Measurements from ENCODE around the gene ROM1.
"Not testable (repeated sequence)": the region's sequence is repeated elsewhere in the genome, so short reads cannot be mapped to it uniquely, and the experiment has no call there.

Gene ROM1, protein sequence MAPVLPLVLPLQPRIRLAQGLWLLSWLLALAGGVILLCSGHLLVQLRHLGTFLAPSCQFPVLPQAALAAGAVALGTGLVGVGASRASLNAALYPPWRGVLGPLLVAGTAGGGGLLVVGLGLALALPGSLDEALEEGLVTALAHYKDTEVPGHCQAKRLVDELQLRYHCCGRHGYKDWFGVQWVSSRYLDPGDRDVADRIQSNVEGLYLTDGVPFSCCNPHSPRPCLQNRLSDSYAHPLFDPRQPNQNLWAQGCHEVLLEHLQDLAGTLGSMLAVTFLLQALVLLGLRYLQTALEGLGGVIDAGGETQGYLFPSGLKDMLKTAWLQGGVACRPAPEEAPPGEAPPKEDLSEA

GRCh38 chr11:62612366-62613290 lies at the start of gene ROM1, which contains the start of gene EML3:
ROM1 (plus strand) TSS chr11:62613257; CDS start chr11:62613282, 25 bp downstream.
EML3 (minus strand) TSS chr11:62612775; CDS start chr11:62612457, 318 bp downstream.
- DNase-seq (ENCODE audit: low read depth in 2 of 2), result peak; percentile 80 to 84

DNA sequence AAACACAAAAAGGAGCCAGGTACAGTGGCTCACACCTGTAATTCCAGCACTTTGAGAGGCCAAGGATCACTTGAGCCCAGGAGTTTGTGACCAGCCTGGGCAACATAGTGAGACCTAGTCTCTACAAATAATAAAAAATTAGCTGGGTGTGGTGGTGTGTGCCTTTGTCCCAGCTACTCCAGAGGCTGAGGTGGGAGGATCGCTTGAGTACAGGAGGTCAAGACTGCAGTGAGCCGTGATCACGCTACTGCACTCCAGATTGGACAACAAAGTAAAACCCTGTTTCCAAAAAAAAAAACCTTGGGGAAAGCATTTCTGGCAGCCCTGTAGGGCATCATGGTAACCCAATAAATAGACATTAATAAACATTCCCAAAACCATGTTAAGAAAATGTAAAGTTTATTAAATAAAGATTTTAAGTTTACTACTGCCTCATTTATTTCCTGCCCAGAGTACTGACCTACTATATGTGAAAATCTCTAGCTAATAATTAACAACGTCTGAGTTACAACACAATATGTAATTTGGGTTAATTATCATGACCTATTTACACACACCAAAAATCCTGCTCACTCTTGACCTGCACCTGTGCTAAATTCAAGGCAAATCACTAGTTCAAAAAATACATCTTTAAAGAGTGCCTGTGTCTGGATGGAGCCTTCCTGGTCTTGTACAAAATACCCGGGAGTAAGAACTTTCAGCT lies 47.8 kb upstream of the ROM1 start:
- DNase-seq (ENCODE audit: low read depth in 2 of 2), result no peak

DNA sequence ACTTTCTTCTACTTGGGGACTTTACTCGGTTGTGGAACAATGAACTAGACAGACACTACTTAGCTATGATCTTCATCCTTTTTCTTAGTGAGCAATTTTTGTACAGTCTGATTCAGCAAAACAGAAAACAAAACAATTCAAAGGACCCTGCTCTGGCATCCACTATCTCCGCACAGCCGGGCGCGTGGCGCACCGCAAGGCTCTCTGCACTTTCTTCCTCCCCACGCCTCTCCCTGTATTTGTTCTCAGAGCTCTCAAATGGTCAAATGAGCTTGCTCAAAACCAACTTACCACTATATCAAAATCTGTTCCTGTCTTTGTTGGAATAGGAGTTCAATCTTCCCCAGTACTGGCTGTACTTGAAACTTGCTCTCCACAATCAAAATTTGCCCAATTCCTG lies 46.8 kb upstream of the ROM1 start:
- DNase-seq (ENCODE audit: low read depth in 2 of 2), result no peak

DNA sequence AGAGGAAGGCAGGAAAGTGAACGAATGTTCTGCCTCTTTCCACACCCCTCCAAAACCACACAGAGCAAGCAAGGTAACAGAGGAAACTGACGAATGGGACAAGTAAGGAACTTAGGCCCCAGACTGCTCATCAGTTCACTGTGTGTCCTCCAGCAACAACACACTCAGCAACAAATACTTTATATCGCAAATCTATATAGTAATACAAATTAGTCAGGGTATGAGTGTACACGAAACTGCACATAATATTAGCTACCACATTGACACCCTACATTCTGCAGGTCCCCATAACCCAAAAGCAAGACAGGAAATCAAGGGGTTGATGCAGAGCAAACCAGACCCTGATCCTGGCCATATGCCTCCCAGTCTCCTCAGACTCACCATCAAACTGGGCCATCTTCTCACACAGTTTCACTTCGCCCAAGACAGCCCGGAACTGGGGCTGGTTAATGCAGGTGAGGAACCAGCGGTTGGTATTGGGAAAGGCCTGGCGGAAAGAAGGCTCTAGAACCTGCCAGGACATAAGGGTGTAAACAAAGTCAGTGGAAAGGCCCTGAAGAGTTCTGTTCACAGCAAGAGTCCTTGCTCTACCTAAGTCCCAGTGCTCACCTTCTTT lies 45.9 kb upstream of the ROM1 start:
- no peak for DNase-seq (ENCODE audit: low read depth in 2 of 2)

DNA sequence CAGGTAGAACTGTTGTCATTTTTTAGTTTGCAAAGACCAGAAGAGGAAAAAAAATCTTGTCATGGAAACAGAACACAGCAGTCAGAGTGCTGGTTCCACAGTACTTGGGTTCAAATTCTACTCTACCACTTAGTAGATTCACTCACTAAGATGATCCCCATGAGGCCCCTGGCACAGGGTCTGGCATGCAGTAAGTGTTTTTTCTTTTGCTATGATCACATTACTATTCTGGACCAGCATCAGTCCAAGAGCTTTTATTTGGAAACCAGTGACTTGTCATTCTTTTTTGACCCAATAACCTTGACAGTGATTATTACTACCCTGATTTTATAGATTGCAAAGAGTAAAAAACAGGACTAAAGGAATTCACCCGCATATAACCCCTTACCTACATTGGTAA lies 43.4 kb upstream of the ROM1 start:
- DNase-seq (ENCODE audit: low read depth in 2 of 2), result no peak

DNA sequence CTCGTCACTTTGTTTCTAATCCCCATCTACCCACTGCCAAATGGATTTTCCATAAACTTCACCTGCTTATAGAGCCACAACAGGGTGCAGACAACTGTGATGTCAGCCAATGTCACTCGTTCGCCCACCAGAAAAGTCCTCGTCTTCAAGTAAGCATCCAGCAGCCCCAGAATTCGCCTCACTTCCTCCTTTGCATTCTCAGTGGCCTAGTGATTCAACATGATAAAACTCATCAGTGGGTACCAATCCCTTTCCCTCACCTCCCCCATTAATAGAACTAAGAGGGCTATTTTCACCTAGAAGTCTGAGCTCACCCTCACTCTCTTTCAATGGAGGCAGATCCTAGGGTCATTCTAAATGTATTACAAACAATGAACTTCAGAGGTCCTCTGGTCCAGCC lies 42.2 kb upstream of the ROM1 start:
- DNase-seq (ENCODE audit: low read depth in 2 of 2), result not testable (repeated sequence)

- DNase-seq (ENCODE audit: low read depth in 2 of 2), result not testable (repeated sequence)
Observed at GRCh38 chr11:62571493-62571892, 41.6 kb upstream of the ROM1 start.

- no peak for DNase-seq (ENCODE audit: low read depth in 2 of 2)
Observed at GRCh38 chr11:62572431-62572830, 40.6 kb upstream of the ROM1 start.

DNA sequence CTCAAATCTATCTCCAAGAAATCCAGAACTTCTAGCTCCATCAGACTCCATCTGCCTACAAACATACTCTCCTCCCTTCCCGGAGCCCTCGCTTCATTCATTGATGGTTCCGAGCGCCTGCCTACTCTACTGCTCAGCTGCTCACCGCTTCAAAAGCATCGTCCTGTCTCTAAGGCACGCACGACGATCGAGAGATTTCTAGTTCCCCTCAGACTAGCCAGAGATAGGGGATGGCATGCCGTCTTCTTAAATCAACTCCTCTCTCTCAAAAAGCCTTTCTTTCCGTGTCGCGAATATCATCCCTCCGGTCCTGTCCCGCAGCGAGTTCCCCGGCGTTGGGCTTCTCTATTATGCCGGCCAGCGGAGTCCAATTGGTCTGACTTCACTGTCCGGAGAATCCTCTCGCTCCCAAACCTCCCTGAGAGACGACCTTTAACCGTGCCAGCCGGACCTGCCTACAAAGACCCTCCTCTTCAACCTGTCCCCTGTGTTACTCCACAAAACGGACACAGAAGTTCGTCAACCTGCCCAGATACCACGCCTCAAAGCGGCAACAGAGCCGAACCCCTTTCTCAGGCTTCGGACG lies 40.0 kb upstream of the ROM1 start:
- DNase-seq (ENCODE audit: low read depth in 2 of 2), result no peak

- peak; percentile 92 to 98 for DNase-seq (ENCODE audit: low read depth in 2 of 2)
Observed at GRCh38 chr11:62573592-62574362, 39.3 kb upstream of the ROM1 start, which contains the start of gene EEF1G. EEF1G (minus strand) TSS chr11:62573891; CDS start chr11:62573842, 49 bp downstream.

GRCh38 chr11:62574363-62575071 lies 38.5 kb upstream of the ROM1 start:
- no peak for DNase-seq (ENCODE audit: low read depth in 2 of 2)

- no peak for DNase-seq (ENCODE audit: low read depth in 2 of 2)
Observed at GRCh38 chr11:62575156-62575555, 37.9 kb upstream of the ROM1 start.

DNA sequence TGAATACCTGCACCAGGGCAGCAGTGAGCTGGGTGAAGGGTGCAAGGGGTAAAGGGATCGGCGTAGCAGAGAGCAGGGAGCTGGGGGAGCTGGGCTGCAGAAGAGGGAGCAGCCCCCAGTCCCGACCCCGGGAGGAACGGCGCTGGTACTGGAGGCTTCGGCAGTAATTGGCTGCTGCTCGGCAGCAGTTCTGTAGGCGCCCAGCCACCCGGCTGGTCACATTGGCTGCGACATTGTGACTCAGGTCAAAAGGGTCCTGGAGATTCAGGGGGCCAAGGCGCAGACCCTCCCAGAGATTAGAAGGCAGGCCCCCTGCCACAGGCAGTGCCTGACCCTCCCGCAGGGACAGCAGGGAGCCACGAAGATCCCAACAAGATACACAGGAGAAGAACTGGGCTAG lies 37.2 kb upstream of the ROM1 start:
- no peak for DNase-seq (ENCODE audit: low read depth in 2 of 2)

DNA sequence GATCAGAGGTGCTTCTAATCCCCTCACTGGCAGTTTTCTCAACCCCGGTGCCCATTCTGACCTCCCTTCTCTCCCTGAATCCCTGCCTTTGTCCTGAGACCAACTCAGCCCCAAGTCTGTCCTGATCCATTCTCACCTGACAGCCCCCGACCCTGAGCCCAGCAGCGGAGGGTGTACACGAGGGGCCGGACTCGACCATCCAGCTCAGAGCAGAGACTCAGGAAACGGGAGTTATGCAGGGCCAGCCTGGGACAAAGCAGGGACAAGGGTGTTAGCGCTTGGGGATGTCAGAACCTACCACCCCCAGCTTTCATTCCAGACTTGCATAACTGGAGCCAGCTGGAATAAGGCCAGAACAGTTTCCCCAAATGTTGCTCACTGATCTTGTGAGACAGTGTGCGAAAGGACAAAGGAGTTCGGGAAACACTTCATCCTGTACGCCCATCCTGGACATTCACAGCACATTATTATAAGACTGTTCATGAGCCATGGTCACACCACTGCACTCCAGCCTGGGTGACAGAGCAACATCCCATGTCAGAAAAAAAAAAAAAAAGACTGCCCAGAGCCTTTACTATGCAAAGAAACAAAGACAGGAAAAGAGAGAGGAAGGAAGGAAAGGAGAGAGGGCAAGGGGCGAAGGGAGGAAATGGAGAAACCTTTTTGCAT lies 35.9 kb upstream of the ROM1 start:
- no peak for DNase-seq (ENCODE audit: low read depth in 2 of 2)

GRCh38 chr11:62578541-62578940 lies 34.5 kb upstream of the ROM1 start:
- no peak for DNase-seq (ENCODE audit: low read depth in 2 of 2)

GRCh38 chr11:62579252-62579651 lies 33.8 kb upstream of the ROM1 start:
- DNase-seq (ENCODE audit: low read depth in 2 of 2), result no peak

- DNase-seq (ENCODE audit: low read depth in 2 of 2), result no peak
Observed at GRCh38 chr11:62580959-62581715, 31.9 kb upstream of the ROM1 start.

DNA sequence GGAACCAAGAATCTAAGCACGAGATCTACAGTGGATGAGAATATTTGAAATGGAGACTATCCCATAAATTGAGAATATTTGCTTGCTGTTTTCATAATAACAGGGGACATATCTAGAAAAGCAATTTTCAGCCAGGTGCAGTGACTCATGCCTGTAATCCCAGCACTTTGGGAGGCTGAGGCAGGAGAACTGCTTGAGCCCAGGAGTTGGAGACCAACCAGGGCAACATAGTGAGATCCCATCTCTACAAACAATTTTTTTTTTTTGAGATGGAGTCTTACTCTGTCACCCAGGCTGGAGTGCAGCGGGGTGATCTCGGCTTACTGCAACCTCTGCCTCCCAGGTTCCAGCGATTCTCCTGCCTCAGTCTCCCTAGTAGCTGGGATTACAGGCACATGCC lies 31.3 kb upstream of the ROM1 start:
- not testable (repeated sequence) for DNase-seq (ENCODE audit: low read depth in 2 of 2)
